GM21447 (cell line): ENCODE results near the gene MANSC4.
A peak's percentile ranks its signal among the peaks of the same experiment; 100 is the strongest.
"Not testable (repeated sequence)": the region's sequence is repeated elsewhere in the genome, so short reads cannot be mapped to it uniquely, and the experiment has no call there.

Experiments
- ATAC-seq: cut with Tn5 transposase; IDR thresholded peaks from one replicate; pipeline ENCODE4 v1.9.1; 2021; ENCODE audit not compliant: unreplicated experiment

Gene MANSC4

GRCh38 chr12:27756670-27757195, 23.3 kb downstream of the MANSC4 start:
- ATAC-seq, result no peak

- ATAC-seq, result no peak
Observed at GRCh38 chr12:27754795-27755194, 25.2 kb downstream of the MANSC4 start.

GRCh38 chr12:27751386-27752047, 28.5 kb downstream of the MANSC4 start:
- no peak for ATAC-seq

GRCh38 chr12:27747111-27747820, 32.8 kb downstream of the MANSC4 start:
- ATAC-seq, result no peak

GRCh38 chr12:27745734-27746133, 34.3 kb downstream of the MANSC4 start:
- not testable (repeated sequence) for ATAC-seq

GRCh38 chr12:27743601-27744000, 36.4 kb downstream of the MANSC4 start:
- no peak for ATAC-seq

- ATAC-seq, result not testable (repeated sequence)
Observed at GRCh38 chr12:27734321-27734720, 45.7 kb downstream of the MANSC4 start.

- no peak for ATAC-seq
Observed at GRCh38 chr12:27733791-27734190, 46.2 kb downstream of the MANSC4 start.

- peak; percentile 55 for ATAC-seq
Observed at GRCh38 chr12:27733052-27733656, 46.9 kb downstream of the MANSC4 start.

- no peak for ATAC-seq
Observed at GRCh38 chr12:27732281-27732680, 47.8 kb downstream of the MANSC4 start.

- ATAC-seq, result no peak
Observed at GRCh38 chr12:27730097-27730588, 49.9 kb downstream of the MANSC4 start.

- ATAC-seq, result no peak
Observed at GRCh38 chr12:27723212-27723611, 56.8 kb downstream of the MANSC4 start.
